HS-27A (cell line): ENCODE results near the gene IQCE.
A peak's percentile ranks its signal among the peaks of the same experiment; 100 is the strongest.

ENCODE experiments used
- DNase-seq: peaks from one replicate; pipeline ENCODE4 v3.0.0-alpha.2; 2012; ENCODE audit warnings: low read depth, missing footprints

Gene IQCE, protein sequence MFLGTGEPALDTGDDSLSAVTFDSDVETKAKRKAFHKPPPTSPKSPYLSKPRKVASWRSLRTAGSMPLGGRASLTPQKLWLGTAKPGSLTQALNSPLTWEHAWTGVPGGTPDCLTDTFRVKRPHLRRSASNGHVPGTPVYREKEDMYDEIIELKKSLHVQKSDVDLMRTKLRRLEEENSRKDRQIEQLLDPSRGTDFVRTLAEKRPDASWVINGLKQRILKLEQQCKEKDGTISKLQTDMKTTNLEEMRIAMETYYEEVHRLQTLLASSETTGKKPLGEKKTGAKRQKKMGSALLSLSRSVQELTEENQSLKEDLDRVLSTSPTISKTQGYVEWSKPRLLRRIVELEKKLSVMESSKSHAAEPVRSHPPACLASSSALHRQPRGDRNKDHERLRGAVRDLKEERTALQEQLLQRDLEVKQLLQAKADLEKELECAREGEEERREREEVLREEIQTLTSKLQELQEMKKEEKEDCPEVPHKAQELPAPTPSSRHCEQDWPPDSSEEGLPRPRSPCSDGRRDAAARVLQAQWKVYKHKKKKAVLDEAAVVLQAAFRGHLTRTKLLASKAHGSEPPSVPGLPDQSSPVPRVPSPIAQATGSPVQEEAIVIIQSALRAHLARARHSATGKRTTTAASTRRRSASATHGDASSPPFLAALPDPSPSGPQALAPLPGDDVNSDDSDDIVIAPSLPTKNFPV

DNA sequence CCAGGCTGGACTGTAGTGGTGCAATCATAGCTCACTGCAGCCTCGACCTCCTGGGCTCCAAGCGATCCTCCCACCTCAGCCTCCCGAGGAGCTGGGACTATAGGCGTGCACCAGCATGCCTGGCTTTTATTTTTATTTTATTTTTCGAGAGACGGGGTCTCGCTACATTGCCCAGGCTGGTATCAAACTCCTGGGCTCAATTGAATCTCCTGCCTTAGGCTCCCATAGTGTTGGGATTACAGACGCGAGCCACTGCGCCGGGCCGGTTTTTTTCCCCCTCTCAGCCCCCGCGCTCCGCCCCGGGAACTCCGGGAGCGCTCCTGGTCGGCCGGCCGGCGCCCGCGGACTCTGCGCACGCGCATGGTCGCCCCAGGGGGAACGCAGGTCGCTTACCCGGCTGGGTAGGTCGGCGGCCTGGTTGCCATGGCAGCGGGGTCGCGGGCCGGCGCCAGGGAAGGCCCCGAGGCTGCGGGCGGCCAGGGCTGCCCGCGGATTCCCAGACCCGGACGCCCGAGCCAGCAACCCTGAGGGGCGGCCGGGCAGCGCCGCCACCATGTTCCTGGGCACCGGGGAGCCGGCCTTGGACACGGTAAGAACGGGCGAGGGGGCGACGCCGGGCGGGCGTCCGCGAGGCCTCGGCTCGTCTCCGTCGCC lies at the start of gene IQCE:
Gene IQCE, plus strand, starts transcription at position 351 of the 654 bp plus-strand sequence. Its CDS starts 203 bp downstream, at position 554.
- DNase-seq = peak; percentile 38

DNA sequence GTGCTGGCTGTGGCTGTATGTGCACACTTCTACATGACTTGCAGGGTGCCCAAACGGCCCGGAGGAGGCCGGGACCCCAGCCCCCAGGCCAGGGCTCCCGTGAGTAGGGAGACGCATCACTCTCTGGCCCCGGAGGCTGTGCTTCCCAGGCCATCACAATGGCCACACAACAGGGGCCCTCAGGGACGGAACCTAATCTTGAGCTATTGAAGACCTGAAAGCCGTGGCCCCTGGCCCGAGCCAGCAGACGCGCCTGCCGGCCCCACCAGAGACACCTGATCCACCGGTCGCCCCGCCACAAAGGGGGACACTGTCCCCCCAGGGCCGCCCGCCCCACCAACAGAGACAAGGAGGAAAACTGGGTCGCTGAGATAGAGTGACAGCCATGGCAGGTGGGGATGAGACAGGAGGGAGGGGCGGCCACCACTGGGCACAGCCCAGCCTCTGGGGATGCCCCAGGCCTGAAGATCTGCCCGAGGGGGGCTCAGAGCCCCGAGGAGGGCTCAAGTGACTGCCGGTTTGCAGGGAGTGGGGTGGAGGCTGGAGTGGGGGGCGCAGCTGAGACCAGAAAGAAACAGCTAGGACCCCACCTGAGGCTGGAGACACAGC lies 49.4 kb upstream of the IQCE start:
- no peak for DNase-seq

DNA sequence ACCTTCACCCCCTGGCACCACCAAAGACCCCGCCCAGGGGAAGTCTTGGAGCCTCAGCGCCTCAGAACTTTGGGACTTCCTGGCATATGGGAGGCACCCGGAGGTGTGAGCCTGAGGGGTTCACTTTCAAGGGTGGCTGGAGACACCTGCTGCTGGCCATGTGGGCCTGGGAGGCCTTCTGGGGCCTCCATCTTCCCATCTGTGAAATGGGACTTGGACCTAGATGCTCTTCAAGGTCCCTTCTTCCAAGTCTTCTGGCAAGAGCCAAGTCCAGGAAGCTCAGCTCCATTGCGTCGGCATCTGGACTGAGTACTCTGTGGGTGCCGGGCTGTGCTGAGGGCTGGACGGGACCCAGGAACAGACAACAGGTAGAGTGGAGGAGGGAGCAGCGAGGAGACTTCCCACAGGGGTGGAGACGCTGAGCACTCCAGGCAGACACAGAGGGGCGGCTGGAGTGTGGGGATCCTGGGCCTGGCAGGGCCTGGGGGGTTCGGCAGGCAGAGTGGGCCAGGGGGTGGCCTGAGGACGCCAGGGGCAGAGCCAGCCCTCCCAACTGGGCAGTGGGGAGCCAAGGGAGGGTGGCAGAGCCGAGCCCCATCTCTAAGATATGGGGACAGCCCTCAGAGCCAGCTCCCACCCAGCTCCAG lies 48.5 kb upstream of the IQCE start:
- no peak for DNase-seq

DNA sequence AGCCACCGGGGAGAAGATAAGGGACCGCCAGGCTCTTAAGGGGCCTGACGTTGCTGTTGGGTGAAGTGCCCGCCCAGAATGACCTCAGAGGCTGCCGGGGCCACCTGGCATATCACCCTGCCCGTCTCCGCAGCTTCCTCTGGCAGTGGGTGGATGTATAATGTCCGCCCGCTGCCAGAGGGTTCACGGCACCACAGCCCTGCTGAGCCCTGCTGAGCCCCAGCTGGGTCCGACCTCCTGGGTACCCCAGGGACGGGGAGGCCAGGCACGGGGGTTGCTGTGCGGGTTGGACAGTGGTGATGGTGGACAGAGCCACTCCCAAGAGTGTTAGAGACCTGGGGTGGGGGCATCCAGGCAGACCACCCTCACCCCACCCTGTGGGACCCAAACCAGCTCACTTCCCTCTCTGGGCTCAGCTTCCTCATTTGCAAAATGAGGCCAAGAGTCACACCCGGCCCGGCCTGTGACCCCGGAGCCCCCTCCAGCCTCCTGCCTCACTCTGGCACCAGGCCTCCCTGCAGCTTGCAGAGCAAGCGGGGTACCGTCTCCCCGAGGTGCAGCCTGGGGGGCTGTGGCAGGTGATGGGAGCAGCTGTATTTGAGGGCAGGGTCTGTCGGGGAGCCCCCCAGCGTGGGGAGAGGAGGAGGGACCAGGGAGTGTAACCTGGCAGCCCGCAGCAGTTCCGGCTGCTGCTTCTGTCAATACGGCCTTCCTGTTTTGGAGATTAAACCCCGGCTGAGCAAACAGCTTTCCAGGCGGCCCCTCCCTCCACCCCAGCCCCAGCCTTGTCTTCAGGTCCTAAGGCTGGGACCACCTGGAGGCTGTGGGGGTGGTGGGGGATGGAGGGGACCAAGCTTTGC lies 47.6 kb upstream of the IQCE start:
- DNase-seq = no peak

DNA sequence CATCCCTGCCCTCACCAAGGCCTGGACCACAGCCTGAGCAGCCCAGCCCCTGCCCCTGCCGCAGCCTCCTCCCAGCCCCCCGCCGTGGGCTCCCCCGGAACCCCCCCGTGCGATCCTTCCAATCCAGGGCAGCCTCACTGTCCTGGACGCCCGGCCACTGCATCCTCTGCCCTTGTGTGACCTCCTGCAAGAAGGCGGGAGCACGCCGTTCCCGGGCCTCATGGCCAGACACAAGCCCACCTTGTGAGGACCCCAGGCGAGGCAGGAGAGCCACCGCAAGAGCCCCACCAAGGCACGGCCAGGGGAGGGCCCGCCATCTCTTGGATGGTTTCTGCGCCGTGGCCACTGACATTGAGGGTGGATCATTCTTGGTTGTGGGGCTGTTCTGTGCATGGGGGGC lies 47.0 kb upstream of the IQCE start:
- DNase-seq = no peak

DNA sequence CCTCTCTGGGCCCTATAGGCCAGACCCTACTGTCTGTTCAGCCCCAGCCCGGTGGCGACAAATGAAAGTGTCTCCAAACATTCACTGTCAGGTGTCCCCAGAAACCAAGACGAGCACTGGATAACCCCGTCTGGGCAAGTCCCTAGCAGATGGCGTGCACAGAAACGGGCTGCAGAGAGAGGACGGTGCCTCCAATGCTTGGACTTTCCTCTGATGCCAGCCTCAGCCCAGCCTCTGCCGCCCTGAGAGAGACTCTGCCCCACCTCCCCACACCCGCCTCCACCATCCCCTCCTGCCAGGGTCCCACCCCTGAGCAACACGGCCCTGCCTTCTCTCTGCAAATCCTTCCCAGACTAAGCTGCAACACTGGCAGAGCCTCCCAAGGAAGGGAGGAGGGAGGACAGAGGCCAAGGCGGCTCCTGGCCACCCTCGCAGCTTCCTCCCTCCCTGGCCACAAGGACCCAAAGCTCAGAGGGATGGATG lies 46.6 kb upstream of the IQCE start:
- DNase-seq = no peak

DNA sequence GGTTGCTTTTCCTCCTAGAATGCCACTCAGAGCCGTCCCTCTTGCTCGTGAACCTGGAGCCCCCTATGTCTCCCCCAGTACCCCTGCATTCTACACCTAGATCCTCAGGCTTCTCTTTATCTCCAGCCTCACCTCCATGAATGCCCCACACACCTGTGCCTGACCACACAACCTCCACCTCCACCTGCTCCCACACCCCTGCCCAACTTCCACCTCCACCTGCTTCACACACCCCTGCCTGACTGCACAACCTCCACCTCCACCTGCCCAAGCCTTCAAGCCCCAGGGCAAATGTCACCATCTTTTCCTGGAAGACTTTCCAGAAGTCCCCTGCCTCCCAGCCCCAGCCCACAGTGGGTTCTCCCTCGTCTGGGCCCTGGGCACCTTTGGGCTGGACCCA lies 46.1 kb upstream of the IQCE start:
- no peak for DNase-seq

DNA sequence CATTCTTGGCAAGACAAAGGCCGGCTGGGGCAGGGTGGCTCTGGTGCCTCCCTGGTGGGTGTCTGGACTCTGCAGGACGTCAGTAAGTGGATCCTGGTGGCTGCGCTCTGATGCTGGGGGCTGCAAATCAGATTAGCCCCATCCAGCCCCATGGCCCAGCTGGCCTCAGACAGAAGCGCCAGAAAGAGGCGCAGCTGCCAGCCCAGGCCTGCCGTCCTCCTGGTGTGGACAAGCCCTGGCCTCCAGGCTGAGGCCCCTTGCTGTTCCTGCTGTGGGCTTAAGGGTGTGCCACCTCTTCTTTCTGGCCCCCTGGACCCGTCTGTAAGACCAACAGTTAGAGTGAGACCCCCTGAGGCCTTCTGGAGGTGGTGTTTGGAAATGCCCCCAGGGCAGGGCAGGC lies 45.1 kb upstream of the IQCE start:
- no peak for DNase-seq

DNA sequence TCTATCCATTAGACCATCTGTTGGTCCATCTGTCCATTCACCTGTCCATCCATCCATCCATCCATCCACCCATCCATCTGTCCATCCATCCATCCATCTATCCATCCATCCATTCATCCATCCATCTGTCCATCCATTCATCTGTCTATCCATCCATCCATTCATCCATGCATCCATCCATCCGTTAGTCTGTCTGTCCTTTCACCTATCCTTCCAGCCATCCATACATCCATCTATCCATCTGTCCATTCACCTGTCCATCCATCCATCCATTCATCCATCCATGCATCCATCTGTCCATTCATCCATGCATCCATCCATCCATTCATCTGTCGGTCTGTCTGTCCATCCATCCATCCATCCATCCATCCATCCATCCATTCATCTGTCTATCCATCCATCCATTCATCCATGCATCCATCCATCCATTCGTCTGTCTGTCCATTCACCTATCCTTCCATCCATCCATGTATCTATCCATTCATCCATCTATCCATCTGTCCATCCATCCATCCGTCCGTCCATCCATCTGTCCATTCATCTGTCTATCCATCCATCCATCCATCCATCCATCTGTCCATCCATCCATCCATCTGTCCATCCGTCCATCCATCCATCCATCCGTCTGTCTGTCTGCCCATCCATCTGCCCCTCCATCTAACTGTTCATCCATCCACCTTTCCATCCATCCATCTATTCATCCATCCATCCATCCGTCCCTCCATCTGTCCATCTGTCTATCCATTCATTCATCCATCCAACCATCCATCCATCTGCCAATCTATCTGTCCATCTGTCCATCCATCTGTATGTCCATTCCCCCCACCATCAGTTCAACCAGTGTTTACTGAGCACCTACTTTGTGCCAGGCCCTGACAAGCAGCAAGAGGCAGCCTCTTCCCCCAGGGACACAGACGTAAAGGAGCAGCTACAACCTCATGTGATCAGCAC lies 44.0 kb upstream of the IQCE start:
- no peak for DNase-seq

DNA sequence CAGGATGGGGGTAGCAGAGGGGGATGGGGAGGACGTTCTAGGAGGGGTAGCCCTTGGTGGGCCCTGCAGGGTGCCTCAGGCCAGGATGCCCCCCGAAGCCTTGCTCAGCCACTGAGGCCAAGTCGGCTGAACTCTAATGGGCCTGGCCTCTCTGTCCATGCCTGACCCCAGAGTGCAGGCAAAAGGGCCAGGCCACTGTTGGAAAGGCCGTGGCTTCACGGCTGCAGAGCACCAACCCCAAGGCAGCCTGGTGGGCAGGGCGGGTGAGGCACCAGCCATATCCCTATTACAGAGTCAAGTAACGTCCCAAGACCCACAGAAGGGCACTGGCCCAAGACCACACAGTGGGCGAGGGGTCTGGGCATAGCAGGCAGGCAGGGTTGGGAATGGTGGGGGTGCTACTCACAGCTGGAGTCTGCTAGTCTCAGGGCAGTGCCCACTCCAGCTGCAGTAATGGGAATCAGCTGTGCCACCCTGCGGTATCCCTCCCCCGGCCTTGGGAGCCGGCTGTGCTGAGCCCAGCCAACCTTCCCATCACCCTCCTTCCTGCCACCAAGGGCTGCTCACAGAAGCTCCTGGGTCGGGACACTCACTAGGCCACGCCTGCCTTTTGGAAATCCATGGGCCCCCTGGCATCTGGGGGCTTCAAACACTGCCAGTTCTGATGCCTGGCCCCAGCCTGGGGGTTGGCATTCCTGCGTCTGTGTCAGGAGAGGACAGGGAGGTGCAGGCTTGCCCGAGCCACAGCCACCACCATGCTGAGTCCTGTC lies 43.2 kb upstream of the IQCE start:
- DNase-seq = no peak

DNA sequence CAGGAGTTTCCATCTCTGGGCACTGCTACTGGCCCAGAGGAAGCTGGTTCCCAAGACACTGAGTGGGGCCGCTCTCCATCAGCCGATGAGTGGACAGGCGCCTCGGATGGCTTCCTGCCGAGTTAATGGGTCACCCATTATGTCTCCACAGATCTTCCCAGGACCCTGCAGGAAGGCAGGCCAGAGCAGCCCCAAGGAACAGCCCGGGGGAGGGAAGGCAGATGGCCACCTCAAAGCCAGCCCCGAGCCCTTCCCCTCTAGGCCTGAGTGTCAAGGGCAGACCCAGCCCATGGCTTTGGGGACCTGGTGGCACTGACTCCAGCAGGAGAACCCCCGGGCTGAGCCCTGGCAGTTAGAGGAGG lies 42.6 kb upstream of the IQCE start:
- DNase-seq = no peak

DNA sequence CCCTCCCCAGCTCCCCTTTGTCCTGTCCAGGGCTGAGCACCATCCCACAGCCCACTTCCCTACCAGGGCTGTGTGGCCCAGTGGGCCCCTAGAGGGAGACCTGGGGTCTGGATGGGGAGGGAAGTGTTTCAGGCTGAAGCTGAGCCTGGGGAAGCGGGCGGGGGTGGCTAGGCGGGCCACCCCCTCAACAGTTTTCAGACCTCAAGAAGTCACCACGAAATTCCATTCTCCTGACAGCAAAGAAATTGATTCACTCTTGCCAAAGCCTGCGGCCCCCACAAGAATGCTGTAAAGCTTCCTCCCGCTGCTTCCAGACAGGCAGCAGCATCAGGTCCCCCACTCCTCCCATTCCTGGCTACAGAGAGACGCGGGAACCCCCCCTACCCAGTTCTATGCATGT lies 41.8 kb upstream of the IQCE start:
- peak; percentile 69 for DNase-seq

DNA sequence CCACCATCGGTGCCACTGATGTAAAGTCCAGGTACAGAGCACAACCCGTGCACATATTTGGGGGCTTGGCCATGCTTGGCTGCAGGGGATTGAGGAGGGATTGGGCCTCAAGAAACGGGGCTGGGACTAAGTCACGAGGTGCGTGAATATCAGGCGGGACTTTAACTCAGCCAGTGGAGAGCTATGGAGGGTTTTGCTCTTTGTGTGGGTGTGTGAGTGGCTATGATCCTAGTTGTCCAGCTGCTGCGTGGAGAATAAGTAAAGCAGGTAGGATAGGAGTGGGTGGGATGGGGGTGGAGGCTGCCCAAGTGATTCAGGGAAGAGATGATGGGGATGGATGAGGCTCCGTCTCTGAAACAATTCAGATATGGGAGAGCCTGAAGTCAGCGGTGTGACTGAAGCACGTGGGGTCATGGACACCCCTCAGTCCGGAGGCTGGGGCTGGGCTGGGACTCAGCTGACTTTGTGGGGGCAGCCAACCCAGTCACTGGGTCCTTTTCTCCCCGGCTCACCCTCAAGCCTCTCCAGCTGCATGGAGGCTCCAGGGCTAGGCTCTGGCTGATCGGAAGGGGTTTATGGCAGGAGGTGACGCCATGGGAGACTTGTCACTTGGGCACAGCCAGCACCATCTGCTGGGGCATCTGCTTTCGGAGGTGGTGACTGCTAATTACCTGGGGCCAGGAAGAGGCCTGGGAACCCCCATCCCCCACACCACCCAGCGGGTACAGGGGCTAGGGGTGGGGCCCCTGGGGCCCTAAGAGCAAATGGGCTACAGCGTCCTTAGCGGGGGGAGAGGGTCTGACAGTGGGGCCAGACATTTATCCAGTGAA lies 40.9 kb upstream of the IQCE start:
- no peak for DNase-seq

DNA sequence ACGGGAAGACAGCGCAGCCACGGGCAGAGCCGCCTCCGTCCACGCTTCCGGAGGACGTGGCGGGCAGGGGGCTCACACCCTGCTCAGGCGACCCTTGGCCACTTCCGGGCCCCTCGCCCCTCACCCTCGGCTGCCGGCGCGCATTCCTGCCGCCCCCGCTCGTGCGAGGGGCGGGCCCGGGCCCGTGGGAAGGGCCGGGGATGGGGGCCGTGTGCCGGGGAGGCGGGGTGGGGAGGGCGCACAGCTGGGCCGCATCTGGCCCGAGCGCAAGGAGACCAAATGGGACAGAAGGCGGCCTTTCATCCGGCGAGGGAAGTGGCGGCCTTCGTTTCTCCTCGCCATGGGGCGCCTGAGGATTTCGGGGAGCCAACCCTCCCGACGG lies 40.1 kb upstream of the IQCE start:
- DNase-seq = no peak

DNA sequence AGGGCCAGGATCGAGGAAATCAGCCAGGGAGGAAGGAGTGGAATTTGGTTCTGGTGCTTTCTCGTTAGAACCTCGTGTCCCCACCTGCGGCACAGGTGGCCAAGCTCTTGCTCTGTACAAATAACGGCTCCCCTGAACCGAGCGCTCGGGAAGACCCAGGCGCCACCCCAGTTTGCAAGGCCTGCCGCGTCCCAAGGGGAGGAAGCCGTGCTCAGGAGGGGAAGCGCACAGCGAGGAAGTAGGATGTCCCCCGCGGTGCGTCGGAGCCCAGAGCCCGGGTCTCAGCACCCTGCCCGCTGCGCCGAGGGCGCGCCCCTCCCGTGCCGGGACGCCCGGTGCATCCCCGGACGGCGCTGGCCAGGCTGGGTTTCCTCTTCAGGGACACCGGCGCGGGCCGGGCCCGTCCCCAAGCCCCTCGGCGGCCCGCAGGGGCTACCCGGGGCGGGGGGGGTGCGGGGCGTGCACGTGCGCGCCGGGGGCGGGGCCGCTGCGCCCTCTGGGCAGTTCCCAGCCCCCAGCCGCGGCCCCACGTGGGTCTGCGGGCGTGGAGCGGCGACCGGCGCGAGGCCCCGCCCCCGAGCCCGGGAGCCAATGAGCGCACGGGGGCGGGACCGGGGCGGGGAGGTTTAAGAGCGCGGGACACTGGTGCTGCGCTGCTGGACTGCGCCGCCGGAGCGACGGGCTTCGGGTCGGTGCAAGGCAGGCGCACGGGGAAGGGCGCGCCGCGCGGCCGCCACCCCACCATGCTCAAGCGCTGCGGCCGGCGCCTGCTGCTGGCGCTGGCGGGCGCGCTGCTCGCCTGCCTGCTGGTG lies 39.5 kb upstream of the IQCE start, which contains the start of gene LFNG:
Gene LFNG, plus strand, starts transcription at position 656 of the 812 bp plus-strand sequence. Its CDS starts 88 bp downstream, at position 744.
- no peak for DNase-seq

DNA sequence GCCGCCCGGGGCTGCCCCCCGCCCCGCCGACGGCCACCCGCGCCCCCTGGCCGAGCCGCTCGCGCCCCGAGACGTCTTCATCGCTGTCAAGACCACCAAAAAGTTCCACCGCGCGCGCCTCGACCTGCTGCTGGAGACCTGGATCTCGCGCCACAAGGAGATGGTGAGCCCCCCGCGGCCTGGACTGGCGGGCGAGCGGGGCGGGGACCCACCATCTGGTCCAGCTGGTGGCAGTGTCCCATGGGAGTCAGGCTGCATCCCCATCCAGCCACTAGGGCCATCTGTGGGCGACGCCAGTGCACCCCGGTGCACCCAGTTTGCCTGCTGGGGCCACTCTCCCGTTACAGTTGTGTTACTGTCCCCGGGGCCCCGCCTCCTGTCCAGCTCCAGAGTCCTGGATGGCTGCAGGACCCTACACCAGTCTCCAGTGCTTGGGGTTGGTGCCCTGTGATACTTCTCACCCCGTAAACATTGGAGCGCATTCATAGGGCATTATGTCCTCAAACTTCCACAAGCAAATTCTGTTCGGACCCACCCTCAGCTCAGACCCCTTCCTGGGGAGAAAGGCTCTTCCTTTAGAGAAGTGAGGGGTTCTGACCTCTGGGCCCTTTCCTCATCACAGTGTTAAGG lies 38.5 kb upstream of the IQCE start:
- DNase-seq = no peak
